Measurements from ENCODE around the gene ACP5.

DNA sequence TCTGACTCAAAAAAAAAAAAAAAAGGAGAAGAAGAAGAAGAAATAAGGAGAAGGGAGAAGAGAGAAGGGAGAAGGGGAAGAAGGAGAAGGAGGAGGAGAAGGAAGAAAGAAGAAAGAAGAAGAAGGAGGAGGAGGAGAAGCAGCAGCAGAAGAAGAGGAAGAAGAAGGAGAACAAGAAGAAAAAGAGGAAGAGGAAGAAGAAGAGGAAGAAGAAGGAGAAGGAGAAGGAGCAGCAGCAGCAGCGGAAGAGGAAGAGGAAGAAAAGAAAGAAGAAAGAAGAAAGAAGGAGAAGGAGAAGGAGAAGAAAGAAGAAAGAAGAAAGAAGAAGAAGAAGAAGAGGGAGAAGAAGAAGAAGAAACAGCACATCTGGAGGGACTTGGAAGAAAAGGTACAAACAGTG, 42.9 kb downstream of the ACP5 start:
- TF ChIP-seq, protein P1, sequence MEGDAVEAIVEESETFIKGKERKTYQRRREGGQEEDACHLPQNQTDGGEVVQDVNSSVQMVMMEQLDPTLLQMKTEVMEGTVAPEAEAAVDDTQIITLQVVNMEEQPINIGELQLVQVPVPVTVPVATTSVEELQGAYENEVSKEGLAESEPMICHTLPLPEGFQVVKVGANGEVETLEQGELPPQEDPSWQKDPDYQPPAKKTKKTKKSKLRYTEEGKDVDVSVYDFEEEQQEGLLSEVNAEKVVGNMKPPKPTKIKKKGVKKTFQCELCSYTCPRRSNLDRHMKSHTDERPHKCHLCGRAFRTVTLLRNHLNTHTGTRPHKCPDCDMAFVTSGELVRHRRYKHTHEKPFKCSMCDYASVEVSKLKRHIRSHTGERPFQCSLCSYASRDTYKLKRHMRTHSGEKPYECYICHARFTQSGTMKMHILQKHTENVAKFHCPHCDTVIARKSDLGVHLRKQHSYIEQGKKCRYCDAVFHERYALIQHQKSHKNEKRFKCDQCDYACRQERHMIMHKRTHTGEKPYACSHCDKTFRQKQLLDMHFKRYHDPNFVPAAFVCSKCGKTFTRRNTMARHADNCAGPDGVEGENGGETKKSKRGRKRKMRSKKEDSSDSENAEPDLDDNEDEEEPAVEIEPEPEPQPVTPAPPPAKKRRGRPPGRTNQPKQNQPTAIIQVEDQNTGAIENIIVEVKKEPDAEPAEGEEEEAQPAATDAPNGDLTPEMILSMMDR (IDR thresholded peaks at IDR 0.05), result no peak
- TF ChIP-seq EP300 (IDR thresholded peaks at IDR 0.05), result no peak
